ENCODE data around the gene GET3.

GET3 gene

DNA sequence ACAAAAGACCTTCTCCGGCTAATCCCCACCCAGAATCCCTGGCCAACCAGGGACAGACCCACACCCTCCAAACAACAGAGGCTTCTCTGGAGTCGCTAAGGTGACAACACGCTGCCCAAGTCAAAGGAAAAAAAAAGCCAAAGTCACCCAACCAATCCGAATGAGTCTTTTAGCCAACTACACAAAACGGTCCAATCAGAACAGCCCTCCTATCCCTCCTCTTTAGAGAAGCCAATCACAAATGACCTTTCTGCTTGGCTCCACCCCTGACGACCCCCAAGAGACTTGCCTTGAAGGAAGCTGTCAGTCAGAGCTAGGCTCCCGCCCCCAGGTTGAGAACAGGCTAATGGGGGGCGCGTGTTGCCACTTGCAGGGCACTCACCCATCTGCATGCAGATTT lies 34.3 kb upstream of the GET3 start:
- no peak for TF ChIP-seq EGR1 (IDR thresholded peaks at IDR 0.05)
- TF ChIP-seq TCF12 (IDR thresholded peaks at IDR 0.05; ENCODE audit: low read depth): no peak
- no peak for TF ChIP-seq RAD21 (IDR thresholded peaks at IDR 0.05; ENCODE audit: low read depth)
- TF ChIP-seq CEBPB (IDR thresholded peaks at IDR 0.05): no peak
- no peak for TF ChIP-seq ZBTB7A (IDR thresholded peaks at IDR 0.05; ENCODE audit: low read depth)
- TF ChIP-seq, protein P1, sequence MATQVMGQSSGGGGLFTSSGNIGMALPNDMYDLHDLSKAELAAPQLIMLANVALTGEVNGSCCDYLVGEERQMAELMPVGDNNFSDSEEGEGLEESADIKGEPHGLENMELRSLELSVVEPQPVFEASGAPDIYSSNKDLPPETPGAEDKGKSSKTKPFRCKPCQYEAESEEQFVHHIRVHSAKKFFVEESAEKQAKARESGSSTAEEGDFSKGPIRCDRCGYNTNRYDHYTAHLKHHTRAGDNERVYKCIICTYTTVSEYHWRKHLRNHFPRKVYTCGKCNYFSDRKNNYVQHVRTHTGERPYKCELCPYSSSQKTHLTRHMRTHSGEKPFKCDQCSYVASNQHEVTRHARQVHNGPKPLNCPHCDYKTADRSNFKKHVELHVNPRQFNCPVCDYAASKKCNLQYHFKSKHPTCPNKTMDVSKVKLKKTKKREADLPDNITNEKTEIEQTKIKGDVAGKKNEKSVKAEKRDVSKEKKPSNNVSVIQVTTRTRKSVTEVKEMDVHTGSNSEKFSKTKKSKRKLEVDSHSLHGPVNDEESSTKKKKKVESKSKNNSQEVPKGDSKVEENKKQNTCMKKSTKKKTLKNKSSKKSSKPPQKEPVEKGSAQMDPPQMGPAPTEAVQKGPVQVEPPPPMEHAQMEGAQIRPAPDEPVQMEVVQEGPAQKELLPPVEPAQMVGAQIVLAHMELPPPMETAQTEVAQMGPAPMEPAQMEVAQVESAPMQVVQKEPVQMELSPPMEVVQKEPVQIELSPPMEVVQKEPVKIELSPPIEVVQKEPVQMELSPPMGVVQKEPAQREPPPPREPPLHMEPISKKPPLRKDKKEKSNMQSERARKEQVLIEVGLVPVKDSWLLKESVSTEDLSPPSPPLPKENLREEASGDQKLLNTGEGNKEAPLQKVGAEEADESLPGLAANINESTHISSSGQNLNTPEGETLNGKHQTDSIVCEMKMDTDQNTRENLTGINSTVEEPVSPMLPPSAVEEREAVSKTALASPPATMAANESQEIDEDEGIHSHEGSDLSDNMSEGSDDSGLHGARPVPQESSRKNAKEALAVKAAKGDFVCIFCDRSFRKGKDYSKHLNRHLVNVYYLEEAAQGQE (IDR thresholded peaks at IDR 0.05; ENCODE audit: low read depth): no peak
- no peak for TF ChIP-seq NFIC (IDR thresholded peaks at IDR 0.05)
- TF ChIP-seq TEAD4 (IDR thresholded peaks at IDR 0.05): no peak
- TF ChIP-seq EP300 (IDR thresholded peaks at IDR 0.05; ENCODE audit: borderline replicate concordance): no peak
- no peak for TF ChIP-seq CREB1 (IDR thresholded peaks at IDR 0.05; ENCODE audit: low read depth)
- TF ChIP-seq, protein P2, sequence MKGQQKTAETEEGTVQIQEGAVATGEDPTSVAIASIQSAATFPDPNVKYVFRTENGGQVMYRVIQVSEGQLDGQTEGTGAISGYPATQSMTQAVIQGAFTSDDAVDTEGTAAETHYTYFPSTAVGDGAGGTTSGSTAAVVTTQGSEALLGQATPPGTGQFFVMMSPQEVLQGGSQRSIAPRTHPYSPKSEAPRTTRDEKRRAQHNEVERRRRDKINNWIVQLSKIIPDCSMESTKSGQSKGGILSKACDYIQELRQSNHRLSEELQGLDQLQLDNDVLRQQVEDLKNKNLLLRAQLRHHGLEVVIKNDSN (IDR thresholded peaks at IDR 0.05): no peak

DNA sequence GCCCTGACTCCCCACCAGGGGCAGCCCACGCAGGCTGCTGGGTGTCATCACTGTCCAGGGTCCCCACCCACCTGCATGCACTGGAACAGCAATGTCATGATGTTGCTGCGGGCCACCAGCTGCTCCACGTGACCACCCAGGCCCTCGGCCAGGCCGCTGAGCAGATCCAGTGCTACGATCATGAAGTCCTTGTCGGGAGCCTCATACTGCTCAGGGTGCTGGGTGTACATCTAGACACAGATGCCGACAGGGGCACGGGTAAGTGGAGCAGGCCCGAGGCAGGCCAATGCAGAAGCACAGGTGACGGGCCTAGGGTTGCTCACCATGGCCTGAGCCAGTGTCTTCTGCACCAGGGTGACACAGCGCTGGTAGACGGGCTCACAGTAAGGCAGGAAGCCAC lies 32.1 kb upstream of the GET3 start:
- TF ChIP-seq RAD21 (IDR thresholded peaks at IDR 0.05; ENCODE audit: low read depth) (no peak), ZBTB7A (IDR thresholded peaks at IDR 0.05; ENCODE audit: low read depth) (no peak), TAF1 (IDR thresholded peaks at IDR 0.05; ENCODE audit: low read depth) (no peak), EGR1 (IDR thresholded peaks at IDR 0.05) (no peak), NFIC (IDR thresholded peaks at IDR 0.05) (no peak), FOXM1 (IDR thresholded peaks at IDR 0.05; ENCODE audit: borderline replicate concordance, low read depth) (no peak), CREB1 (IDR thresholded peaks at IDR 0.05; ENCODE audit: low read depth) (no peak), CEBPB (IDR thresholded peaks at IDR 0.05) (no peak), TCF12 (IDR thresholded peaks at IDR 0.05; ENCODE audit: low read depth) (no peak), YY1 (IDR thresholded peaks at IDR 0.05; ENCODE audit: low read depth) (no peak), EP300 (IDR thresholded peaks at IDR 0.05; ENCODE audit: borderline replicate concordance) (no peak), TEAD4 (IDR thresholded peaks at IDR 0.05) (no peak)
- TF ChIP-seq, protein P3, sequence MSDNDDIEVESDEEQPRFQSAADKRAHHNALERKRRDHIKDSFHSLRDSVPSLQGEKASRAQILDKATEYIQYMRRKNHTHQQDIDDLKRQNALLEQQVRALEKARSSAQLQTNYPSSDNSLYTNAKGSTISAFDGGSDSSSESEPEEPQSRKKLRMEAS (IDR thresholded peaks at IDR 0.05): no peak
- TF ChIP-seq, protein P1 (IDR thresholded peaks at IDR 0.05; ENCODE audit: low read depth): no peak
- TF ChIP-seq, protein P2 (IDR thresholded peaks at IDR 0.05): no peak

DNA sequence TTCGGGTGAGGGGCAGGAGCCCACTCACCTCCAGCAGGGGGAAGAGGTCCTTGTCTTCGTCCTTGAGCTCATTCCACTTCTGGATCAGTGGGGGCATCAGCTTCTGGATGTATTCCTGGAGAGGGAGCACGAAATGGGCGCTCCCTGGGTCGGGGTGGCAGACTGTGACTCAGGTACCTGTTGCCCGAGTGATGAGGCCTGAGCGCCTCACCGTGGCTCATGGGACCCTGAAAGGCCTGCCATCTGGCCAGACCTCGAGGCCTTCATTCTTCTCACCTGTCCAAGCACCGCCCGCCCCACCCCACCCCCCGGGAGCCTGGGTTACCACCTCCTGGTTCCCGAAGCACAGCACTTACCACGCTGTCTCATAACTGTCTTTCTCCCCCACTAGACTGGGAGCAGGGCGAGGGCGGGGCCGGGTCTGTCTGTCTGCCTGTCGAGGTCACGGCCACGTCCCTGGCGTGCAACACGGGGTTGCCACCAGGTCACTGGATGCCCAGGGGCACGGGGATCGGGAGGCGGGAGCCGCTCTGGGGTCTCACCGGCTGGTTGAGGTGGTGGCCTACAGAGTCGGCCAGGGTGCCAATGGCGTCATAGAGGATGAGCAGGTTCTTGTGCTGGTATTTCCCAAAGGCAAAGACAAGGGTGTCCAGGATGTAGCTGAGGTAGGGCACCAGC lies 31.5 kb upstream of the GET3 start:
- TF ChIP-seq, protein P1 (IDR thresholded peaks at IDR 0.05; ENCODE audit: low read depth): no peak
- TF ChIP-seq EGR1 (IDR thresholded peaks at IDR 0.05) (no peak), TAF1 (IDR thresholded peaks at IDR 0.05; ENCODE audit: low read depth) (no peak), YY1 (IDR thresholded peaks at IDR 0.05; ENCODE audit: low read depth) (no peak), FOXM1 (IDR thresholded peaks at IDR 0.05; ENCODE audit: borderline replicate concordance, low read depth) (no peak), CREB1 (IDR thresholded peaks at IDR 0.05; ENCODE audit: low read depth) (no peak), NFIC (IDR thresholded peaks at IDR 0.05) (no peak), CEBPB (IDR thresholded peaks at IDR 0.05) (no peak), TEAD4 (IDR thresholded peaks at IDR 0.05) (no peak), RAD21 (IDR thresholded peaks at IDR 0.05; ENCODE audit: low read depth) (no peak), EP300 (IDR thresholded peaks at IDR 0.05; ENCODE audit: borderline replicate concordance) (no peak), ZBTB7A (IDR thresholded peaks at IDR 0.05; ENCODE audit: low read depth) (no peak), TCF12 (IDR thresholded peaks at IDR 0.05; ENCODE audit: low read depth) (no peak)
- TF ChIP-seq, protein P3 (IDR thresholded peaks at IDR 0.05): no peak
- TF ChIP-seq, protein P2 (IDR thresholded peaks at IDR 0.05): no peak
